SH-SY5Y (cell line): ENCODE data around the gene ANKRD16.

Experiments used
- GATA2 ChIP-seq: IDR thresholded peaks from 2 replicates; pipeline ENCODE4 v1.6.1; 2011; ENCODE audit warnings: mild to moderate bottlenecking, low read depth, low read length
- GATA3 ChIP-seq: IDR thresholded peaks from 2 replicates; pipeline ENCODE4 v1.6.1; 2011; ENCODE audit warnings: low read depth, mild to moderate bottlenecking, low read length, moderate library complexity

GRCh38 chr10:5814110-5815107 lies 75.3 kb downstream of the ANKRD16 start:
- no peak for TF ChIP-seq GATA2
- no peak for TF ChIP-seq GATA3
